Measurements from ENCODE around the gene ZC3H7B. TPM values are rescaled to one million over a fixed set of nuclear protein-coding genes. Genes with fewer than 3 reads are reported as not detected.

ZC3H7B gene
- total RNA-seq, 2 donors from 2014 or later: 70.9 to 74.2 TPM

GRCh38 chr22:41302811-41303210, 1.5 kb downstream of the ZC3H7B start:
- no peak for DNase-seq
- Mint-ChIP-seq H3K4me1 (peaks cover 21% of the 10 kb centered on the region), H3K4me3 (peak overlapping the region; percentile 68), H3K27me3 (ENCODE audit: insufficient read depth) (no peaks in the 10 kb centered on the region), H3K27ac (peak overlapping the region; percentile 31), H3K36me3 (ENCODE audit: low read depth) (peaks cover 15% of the 10 kb centered on the region), H3K9me3 (no peaks in the 10 kb centered on the region)
- Histone ChIP-seq H3K27me3 (ENCODE audit: control insufficient read depth, insufficient read depth, low read length, poor library complexity, severe bottlenecking) (no peaks in the 10 kb centered on the region), H3K36me3 (ENCODE audit: control insufficient read depth, insufficient read depth, low read length) (peaks cover 19% of the 10 kb centered on the region), H3K9me3 (ENCODE audit: control insufficient read depth, low read length) (no peaks in the 10 kb centered on the region), H3K9ac (ENCODE audit: extremely low read depth, low read length, poor library complexity, severe bottlenecking) (peak overlapping the region; percentile 84), H3K4me1 (ENCODE audit: control insufficient read depth, insufficient read depth, low read length) (no peaks in the 10 kb centered on the region), H3K4me3 (ENCODE audit: low read length) (peak overlapping the region; percentile 85), H3K27ac (ENCODE audit: low read depth, low read length) (no peak overlapping the region)
- WGBS, 2 experiments (ENCODE audit: insufficient coverage in 1 of 2, insufficient read length in 1 of 2): 12 to 42% methylated on average over 3 to 5 of the region's 5 CpGs
- TF ChIP-seq, protein P1, sequence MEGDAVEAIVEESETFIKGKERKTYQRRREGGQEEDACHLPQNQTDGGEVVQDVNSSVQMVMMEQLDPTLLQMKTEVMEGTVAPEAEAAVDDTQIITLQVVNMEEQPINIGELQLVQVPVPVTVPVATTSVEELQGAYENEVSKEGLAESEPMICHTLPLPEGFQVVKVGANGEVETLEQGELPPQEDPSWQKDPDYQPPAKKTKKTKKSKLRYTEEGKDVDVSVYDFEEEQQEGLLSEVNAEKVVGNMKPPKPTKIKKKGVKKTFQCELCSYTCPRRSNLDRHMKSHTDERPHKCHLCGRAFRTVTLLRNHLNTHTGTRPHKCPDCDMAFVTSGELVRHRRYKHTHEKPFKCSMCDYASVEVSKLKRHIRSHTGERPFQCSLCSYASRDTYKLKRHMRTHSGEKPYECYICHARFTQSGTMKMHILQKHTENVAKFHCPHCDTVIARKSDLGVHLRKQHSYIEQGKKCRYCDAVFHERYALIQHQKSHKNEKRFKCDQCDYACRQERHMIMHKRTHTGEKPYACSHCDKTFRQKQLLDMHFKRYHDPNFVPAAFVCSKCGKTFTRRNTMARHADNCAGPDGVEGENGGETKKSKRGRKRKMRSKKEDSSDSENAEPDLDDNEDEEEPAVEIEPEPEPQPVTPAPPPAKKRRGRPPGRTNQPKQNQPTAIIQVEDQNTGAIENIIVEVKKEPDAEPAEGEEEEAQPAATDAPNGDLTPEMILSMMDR (conservative IDR thresholded peaks at IDR 0.05): no peak

GRCh38 chr22:41305646-41306045, 4.3 kb downstream of the ZC3H7B start:
- Mint-ChIP-seq H3K4me1 (peaks cover 24% of the 10 kb centered on the region), H3K27ac (peak overlapping the region; percentile 10), H3K27me3 (ENCODE audit: insufficient read depth) (no peaks in the 10 kb centered on the region), H3K4me3 (no peak overlapping the region), H3K36me3 (ENCODE audit: low read depth) (peaks cover 33% of the 10 kb centered on the region), H3K9me3 (no peaks in the 10 kb centered on the region)
- no peaks in the 10 kb centered on the region for H3K9me3 ChIP-seq (ENCODE audit: control insufficient read depth, low read length)
- no peak overlapping the region for H3K4me3 ChIP-seq (ENCODE audit: low read length)
- H3K36me3 ChIP-seq (ENCODE audit: control insufficient read depth, insufficient read depth, low read length): peaks cover 26% of the 10 kb centered on the region
- H3K27me3 ChIP-seq (ENCODE audit: control insufficient read depth, insufficient read depth, low read length, poor library complexity, severe bottlenecking): no peaks in the 10 kb centered on the region
- TF ChIP-seq, protein P1 (conservative IDR thresholded peaks at IDR 0.05): no peak
- H3K27ac ChIP-seq (ENCODE audit: low read depth, low read length): no peak overlapping the region
- no peaks in the 10 kb centered on the region for H3K4me1 ChIP-seq (ENCODE audit: control insufficient read depth, insufficient read depth, low read length)
- no peak for DNase-seq
- 94 to 96% methylated on average over 2 to 4 of the region's 4 CpGs for WGBS, 2 experiments (ENCODE audit: insufficient coverage in 1 of 2, insufficient read length in 1 of 2)
- no peak overlapping the region for H3K9ac ChIP-seq (ENCODE audit: extremely low read depth, low read length, poor library complexity, severe bottlenecking)

DNA sequence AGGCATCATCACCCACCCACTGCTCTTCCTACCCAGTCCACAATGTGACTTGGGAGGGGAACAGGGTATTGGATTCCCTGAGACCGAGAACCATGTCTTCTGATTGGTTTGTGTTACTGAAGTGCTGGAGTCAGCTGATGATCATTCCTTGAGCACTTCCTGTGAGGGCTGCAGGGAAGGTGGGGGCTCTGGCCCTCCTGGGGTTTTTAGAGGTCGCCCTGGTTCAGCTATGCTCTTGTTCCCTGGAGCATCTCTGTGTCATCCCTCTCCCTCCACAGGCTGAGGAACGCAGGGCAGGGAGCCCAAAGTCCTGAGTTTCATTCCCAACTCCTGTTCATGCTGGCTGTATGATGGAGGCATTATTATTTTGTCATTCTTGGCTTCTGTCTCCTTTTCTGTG, 6.7 kb downstream of the ZC3H7B start:
- no peak overlapping the region for H3K27ac ChIP-seq (ENCODE audit: low read depth, low read length)
- 69% methylated on average over 3 of the region's 3 CpGs; no CpG with 5 or more reads in 1 of the 2 experiments for WGBS, 2 experiments (ENCODE audit: insufficient coverage in 1 of 2, insufficient read length in 1 of 2)
- H3K4me3 Mint-ChIP-seq: no peak overlapping the region

More for the DNA sequence above, 6.7 kb downstream of the ZC3H7B start:
- TF ChIP-seq, protein P1 (conservative IDR thresholded peaks at IDR 0.05): no peak
- H3K4me1 Mint-ChIP-seq: peaks cover 21% of the 10 kb centered on the region
- H3K9ac ChIP-seq (ENCODE audit: extremely low read depth, low read length, poor library complexity, severe bottlenecking): no peak overlapping the region
- no peaks in the 10 kb centered on the region for H3K4me1 ChIP-seq (ENCODE audit: control insufficient read depth, insufficient read depth, low read length)
- H3K27ac Mint-ChIP-seq: peak overlapping the region; percentile 49
- no peaks in the 10 kb centered on the region for H3K9me3 ChIP-seq (ENCODE audit: control insufficient read depth, low read length)
- no peak for DNase-seq
- H3K27me3 ChIP-seq (ENCODE audit: control insufficient read depth, insufficient read depth, low read length, poor library complexity, severe bottlenecking): no peaks in the 10 kb centered on the region
- peaks cover 26% of the 10 kb centered on the region for H3K36me3 ChIP-seq (ENCODE audit: control insufficient read depth, insufficient read depth, low read length)
- H3K9me3 Mint-ChIP-seq: no peaks in the 10 kb centered on the region
- H3K27me3 Mint-ChIP-seq (ENCODE audit: insufficient read depth): no peaks in the 10 kb centered on the region
- H3K36me3 Mint-ChIP-seq (ENCODE audit: low read depth): peaks cover 37% of the 10 kb centered on the region
- H3K4me3 ChIP-seq (ENCODE audit: low read length): no peak overlapping the region
